ENCODE measurements around the gene MAD2L2. TPM values are rescaled to one million over a fixed set of nuclear protein-coding genes. Genes with fewer than 3 reads are reported as not detected.

The MAD2L2 gene
- total and polyA plus RNA-seq, 7 donors, result 25.9 to 61.8 (median 39.0) TPM

- ATAC-seq (peak in 2 of 4 donors; percentile 19 to 31), DNase-seq (peak in 1 of 2 donors; percentile 53)
- intact Hi-C loops (cut with DNase I), result loop anchor here (2.0 to 5.0 kb wide), 2 partner anchors 62 to 64 kb away; no protein-coding TSS in a partner anchor
- H3K9me3 ChIP-seq, result no peaks in the 10 kb centered on the region
- peaks cover 11% of the 10 kb centered on the region for H3K4me1 ChIP-seq
- 65 to 76% (median 74%) methylated on average over 17 of the region's 17 CpGs for WGBS, 3 donors
- no peak overlapping the region for H3K27ac ChIP-seq
- TF ChIP-seq, protein P1, sequence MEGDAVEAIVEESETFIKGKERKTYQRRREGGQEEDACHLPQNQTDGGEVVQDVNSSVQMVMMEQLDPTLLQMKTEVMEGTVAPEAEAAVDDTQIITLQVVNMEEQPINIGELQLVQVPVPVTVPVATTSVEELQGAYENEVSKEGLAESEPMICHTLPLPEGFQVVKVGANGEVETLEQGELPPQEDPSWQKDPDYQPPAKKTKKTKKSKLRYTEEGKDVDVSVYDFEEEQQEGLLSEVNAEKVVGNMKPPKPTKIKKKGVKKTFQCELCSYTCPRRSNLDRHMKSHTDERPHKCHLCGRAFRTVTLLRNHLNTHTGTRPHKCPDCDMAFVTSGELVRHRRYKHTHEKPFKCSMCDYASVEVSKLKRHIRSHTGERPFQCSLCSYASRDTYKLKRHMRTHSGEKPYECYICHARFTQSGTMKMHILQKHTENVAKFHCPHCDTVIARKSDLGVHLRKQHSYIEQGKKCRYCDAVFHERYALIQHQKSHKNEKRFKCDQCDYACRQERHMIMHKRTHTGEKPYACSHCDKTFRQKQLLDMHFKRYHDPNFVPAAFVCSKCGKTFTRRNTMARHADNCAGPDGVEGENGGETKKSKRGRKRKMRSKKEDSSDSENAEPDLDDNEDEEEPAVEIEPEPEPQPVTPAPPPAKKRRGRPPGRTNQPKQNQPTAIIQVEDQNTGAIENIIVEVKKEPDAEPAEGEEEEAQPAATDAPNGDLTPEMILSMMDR (IDR thresholded peaks at IDR 0.05), result no peak
- peaks cover 0 to 7% (median 6%) of the 10 kb centered on the region in 3 donors for H3K27me3 ChIP-seq (ENCODE audit: insufficient read depth in 3 of 3, low read length in 2 of 3)
- H3K4me3 ChIP-seq, result no peak overlapping the region
- peaks cover 0 to 12% of the 10 kb centered on the region in 2 donors for H3K36me3 ChIP-seq (ENCODE audit: insufficient read depth in 1 of 2, low read depth in 1 of 2)
Observed at GRCh38 chr1:11653101-11653860, 27.7 kb downstream of the MAD2L2 start.

DNA sequence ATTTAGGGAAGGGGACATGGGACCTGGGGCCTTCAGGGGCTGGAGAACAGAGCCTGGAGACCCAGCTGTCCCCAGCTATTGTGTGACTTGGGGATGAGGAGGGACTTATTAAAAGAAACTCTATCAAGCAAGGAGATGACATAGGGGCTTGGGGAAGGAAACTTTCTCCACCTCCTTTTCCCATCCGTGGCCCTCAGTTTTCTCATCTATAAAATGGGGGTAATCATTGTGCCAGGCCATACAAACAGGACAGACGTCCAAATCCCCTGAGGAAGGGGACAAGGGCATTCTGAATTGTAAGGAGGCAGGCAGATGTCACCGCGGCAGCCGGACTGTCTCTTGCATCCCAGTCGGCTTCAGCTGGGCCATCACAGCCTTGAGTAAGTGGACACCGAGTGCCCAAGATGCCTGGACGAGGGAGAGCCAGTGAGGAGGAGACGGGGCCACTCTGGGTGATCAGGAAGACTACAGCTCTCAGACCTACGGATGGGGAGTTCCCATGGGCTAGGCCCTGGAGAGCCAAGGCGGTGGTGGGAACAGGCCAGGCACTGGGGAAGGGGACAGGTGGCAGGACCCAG, 28.7 kb downstream of the MAD2L2 start:
- no peak overlapping the region for H3K4me3 ChIP-seq
- H3K36me3 ChIP-seq (ENCODE audit: insufficient read depth in 1 of 2, low read depth in 1 of 2), result peaks cover 0 to 6% of the 10 kb centered on the region in 2 donors
- no peaks in the 10 kb centered on the region for H3K9me3 ChIP-seq
- WGBS, 3 donors, result 81 to 88% (median 84%) methylated on average over 11 of the region's 11 CpGs
- H3K27ac ChIP-seq, result no peak overlapping the region
- TF ChIP-seq, protein P1 (IDR thresholded peaks at IDR 0.05), result no peak
- H3K4me1 ChIP-seq, result peaks cover 11% of the 10 kb centered on the region
- ATAC-seq (no peak), DNase-seq (no peak)
- intact Hi-C loops (cut with DNase I), result loop anchor here (2.0 to 5.0 kb wide), 2 partner anchors 63 to 65 kb away; no protein-coding TSS in a partner anchor
- H3K27me3 ChIP-seq (ENCODE audit: insufficient read depth in 3 of 3, low read length in 2 of 3), result peaks cover 0 to 7% (median 6%) of the 10 kb centered on the region in 3 donors

DNA sequence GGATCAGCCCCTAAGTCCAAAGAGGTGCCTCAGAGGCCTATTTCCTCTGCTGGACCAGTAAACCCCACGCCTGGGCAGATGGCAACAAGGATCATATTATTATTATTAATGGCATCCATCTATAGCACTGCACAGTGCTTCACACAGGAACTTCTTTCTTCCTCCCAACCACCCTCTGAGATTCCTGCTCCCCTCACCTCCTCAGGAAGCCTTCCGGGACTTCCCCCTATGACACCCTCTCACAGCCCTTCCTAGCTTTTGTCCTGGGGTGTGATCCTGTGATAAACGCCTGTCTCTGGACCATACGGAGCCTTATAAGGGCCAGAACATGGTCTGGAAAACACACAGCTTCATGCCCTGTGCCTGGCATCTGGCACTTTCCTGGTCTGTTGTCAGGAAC, 29.9 kb downstream of the MAD2L2 start:
- Histone ChIP-seq H3K27me3 (ENCODE audit: insufficient read depth in 3 of 3, low read length in 2 of 3) (peaks cover 0 to 7% (median 6%) of the 10 kb centered on the region in 3 donors), H3K4me3 (no peak overlapping the region), H3K36me3 (ENCODE audit: insufficient read depth in 1 of 2, low read depth in 1 of 2) (no peaks in the 10 kb centered on the region), H3K27ac (no peak overlapping the region), H3K4me1 (peaks cover 11% of the 10 kb centered on the region), H3K9me3 (no peaks in the 10 kb centered on the region)
- ATAC-seq, result no peak
- DNase-seq, result no peak
- intact Hi-C loops (cut with DNase I), result loop anchor here in 1 of 2 donors (5.0 kb wide), 1 partner anchor 66 kb away; no protein-coding TSS in a partner anchor
- WGBS, 3 donors, result 88 to 92% (median 90%) methylated on average over 4 of the region's 4 CpGs
- TF ChIP-seq, protein P1 (IDR thresholded peaks at IDR 0.05), result no peak

DNA sequence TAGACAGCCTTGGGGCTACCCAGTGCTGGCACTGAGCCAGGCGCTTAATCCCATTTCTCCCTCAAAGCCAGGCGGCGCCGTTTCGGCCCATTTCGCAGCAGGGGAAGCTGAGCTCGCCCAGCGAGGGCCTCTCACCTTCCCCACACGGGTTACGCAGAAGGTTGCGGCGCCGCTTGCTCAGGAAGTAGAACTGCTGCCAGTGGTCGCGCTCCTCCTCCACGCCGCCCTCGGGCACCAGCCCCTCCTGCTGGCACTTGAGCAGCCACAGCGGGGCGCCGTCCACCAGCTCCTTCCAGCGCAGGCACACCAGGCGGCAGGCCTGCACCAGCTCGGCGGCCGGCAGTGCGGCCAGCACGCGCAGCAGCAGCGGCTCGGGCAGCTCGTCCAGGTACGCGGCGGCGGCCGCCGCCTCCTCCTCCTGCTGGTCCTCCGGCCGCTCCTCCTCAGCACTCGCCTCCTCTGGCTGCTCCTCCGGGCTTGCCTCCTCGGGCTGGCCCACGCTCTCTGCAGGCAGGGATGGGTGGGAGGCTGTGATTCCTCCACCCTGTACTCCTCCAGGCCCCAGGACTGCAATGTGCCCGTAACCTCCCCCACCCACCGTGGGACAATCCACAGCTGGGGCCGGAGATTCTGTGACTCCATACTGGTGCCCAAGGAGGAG, 30.5 kb downstream of the MAD2L2 start:
- DNase-seq, result peak; percentile 77 to 87
- H3K9me3 ChIP-seq, result no peaks in the 10 kb centered on the region
- no peak overlapping the region for H3K27ac ChIP-seq
- H3K27me3 ChIP-seq (ENCODE audit: insufficient read depth in 3 of 3, low read length in 2 of 3), result peaks cover 0 to 7% (median 6%) of the 10 kb centered on the region in 3 donors
- H3K36me3 ChIP-seq (ENCODE audit: insufficient read depth in 1 of 2, low read depth in 1 of 2), result no peaks in the 10 kb centered on the region
- no peak overlapping the region for H3K4me3 ChIP-seq
- peaks cover 9% of the 10 kb centered on the region for H3K4me1 ChIP-seq
- TF ChIP-seq, protein P1 (IDR thresholded peaks at IDR 0.05), result peak; percentile 63
- WGBS, 3 donors, result 10 to 14% (median 13%) methylated on average over 42 to 47 of the region's 47 CpGs
- ATAC-seq, result peak; percentile 71 to 79 (median 77)
- intact Hi-C loops (cut with DNase I), result loop anchor here in 1 of 2 donors (5.0 kb wide), 1 partner anchor 67 kb away; no protein-coding TSS in a partner anchor
